NCI-H128 (cell line): ENCODE measurements around the gene KDSR.

ENCODE experiments used
- DNase-seq: peaks from one replicate; lab custom pipeline; 2025; ENCODE audit not compliant: unreplicated experiment; lab: John Stamatoyannopoulos, UW

The KDSR gene

DNA sequence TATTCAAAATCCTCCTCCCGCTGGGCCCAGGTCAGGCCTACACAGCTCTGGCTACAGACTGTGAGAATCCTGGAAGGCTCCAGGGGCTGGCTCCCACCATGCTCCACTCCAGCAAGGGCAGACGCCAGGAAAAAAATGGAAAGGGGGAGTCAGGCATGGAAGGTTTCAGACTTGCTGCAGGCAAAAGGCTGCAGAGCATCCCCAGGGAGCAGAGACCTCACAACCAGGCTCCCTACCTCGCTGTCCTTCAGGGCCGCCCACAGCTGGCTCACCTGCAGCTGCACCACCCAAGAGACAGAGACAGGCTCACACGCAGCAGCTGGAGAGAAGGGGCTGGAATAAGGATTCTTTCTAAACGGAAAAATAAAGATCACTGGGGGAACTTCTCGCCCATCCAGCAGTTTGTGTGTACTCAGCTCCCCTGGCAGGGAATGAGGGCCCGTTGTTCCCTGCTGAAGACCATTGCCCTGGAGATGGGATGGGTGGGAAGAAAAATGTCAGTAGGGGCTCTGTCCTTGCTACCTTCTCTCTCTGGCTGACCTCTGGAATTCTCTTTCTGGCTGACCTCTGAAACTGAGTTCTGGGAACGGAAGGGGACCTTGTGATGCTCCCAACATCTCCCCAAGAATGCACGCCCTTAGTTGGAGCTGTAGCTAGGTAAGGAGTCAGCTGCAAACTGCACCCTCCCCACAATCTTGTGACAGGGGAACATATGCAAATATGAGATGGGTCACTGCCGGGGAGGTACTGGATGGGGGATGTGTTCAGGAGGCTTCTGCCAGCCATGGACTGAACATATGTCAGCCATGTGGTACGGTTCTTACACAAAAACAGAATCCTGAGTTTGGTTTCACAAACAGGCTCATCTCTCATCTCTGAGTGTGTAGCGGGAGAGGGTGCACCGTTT lies 81.9 kb downstream of the KDSR start:
- no peak for DNase-seq

- no peak for DNase-seq
Observed at GRCh38 chr18:63284173-63284799, 82.7 kb downstream of the KDSR start.

DNA sequence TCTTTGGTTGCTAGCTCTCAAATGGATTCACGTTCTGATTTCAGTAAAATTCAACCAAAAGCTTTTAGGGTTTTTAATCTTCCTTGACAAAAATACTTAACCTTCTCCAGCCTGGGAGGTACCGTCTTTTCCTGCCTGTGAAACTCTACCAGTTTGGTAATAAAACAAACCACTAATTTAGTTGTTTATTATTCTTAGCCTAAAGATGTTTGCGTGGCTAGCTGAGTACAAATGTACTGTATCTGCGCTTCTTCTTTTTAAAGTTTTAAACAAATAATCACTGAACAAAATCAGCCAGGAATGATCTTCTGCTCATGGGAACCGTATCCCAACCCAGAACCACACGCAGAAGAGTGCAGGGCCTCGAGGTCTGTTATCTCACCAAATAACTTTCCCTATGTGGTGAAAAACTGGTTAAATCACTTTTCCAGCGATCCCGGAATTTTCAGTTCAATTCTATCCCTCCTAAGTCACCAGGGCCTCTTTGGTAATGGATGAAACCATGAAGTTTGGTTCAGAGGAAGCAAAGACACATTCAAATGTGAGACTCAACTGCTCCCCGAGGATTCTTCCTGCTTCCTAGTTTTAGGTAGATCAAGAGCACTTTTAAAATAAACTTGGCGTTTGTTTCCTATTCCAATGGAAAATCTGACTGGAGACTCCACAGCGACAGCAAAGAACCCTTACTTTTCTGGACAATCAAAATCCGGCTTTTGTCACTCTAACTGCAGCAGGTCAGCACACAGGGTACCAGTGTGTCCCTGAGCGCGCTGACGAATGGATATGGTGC lies 83.5 kb downstream of the KDSR start:
- DNase-seq = no peak

- no peak for DNase-seq
Observed at GRCh38 chr18:63282793-63283192, 84.2 kb downstream of the KDSR start.
